HCT116 (cell line): ENCODE measurements around the gene TNRC18.

Source experiments
- CEBPB ChIP-seq: IDR thresholded peaks from 2 replicates; pipeline ENCODE4 v1.6.1; 2012; ENCODE audit warnings: low read depth
- CTCF ChIP-seq, 3 experiments: fragments of 200-600 bp in 1 of 3; sonication (generic) in 1 of 3; IDR thresholded peaks in 2 of 3; conservative IDR thresholded peaks in 1 of 3; 2 replicates each; pipeline ENCODE4 v1.5.1; 2012 to 2017; ENCODE audit warnings: low read depth in 2 of 3, low read length in 2 of 3, antibody characterized with exemption in 1 of 3, borderline replicate concordance in 1 of 3, control low read depth in 1 of 3, mild to moderate bottlenecking in 1 of 3, mixed read lengths in 1 of 3, mixed run types in 1 of 3, moderate library complexity in 1 of 3; ENCODE audit not compliant: insufficient read depth in 1 of 3
- EZH2 ChIP-seq: fragments of 200-600 bp; sonication (generic); IDR thresholded peaks from 2 replicates; pipeline ENCODE4 v1.6.1; 2017; ENCODE audit warnings: antibody characterized with exemption, mixed run types
- POLR2AphosphoS5 ChIP-seq: IDR thresholded peaks from 2 replicates; pipeline ENCODE4 v1.6.1; 2011; ENCODE audit warnings: mild to moderate bottlenecking, low read depth, low read length, moderate library complexity
- REST ChIP-seq: IDR thresholded peaks from 2 replicates; pipeline ENCODE4 v1.6.1; 2012; ENCODE audit warnings: low read depth
- SIN3A ChIP-seq: IDR thresholded peaks from 2 replicates; pipeline ENCODE4 v1.6.1; 2012; ENCODE audit warnings: low read depth
- SRF ChIP-seq: IDR thresholded peaks from 2 replicates; pipeline ENCODE4 v1.6.1; 2012; ENCODE audit warnings: low read depth
- YY1 ChIP-seq: IDR thresholded peaks from 2 replicates; pipeline ENCODE4 v1.6.1; 2011; ENCODE audit warnings: low read length, low read depth, moderate library complexity, mild to moderate bottlenecking; ENCODE audit not compliant: insufficient replicate concordance; ENCODE audit errors: extremely low read depth
- ZNF274 ChIP-seq: fragments of 200-500 bp; sonication (Bioruptor generic); IDR thresholded peaks from 2 replicates; pipeline ENCODE4 v1.6.1; 2014; ENCODE audit warnings: mild to moderate bottlenecking, low read depth, low read length, inconsistent platforms
- TF ChIP-seq, protein P1 (sequence below): IDR thresholded peaks from 2 replicates; pipeline ENCODE4 v1.6.1; 2012

GRCh38 chr7:5472432-5473315 is 49.0 kb upstream of the TNRC18 start:
- TF ChIP-seq CTCF (IDR thresholded peaks at IDR 0.05 in 2 of 3, conservative IDR thresholded peaks at IDR 0.05 in 1 of 3; ENCODE audit: borderline replicate concordance in 1 of 3, insufficient read depth in 1 of 3, low read depth in 2 of 3, low read length in 2 of 3) (no peak), POLR2AphosphoS5 (no peak), REST (no peak), SRF (no peak), ZNF274 (no peak), SIN3A (no peak), YY1 (no peak), CEBPB (no peak), EZH2 (no peak)
- TF ChIP-seq, protein P1, sequence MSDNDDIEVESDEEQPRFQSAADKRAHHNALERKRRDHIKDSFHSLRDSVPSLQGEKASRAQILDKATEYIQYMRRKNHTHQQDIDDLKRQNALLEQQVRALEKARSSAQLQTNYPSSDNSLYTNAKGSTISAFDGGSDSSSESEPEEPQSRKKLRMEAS, result no peak
